Esophagus (tissue), 2 donors: ENCODE measurements around the gene RND1. TPM values are rescaled to one million over a fixed set of nuclear protein-coding genes. Genes with fewer than 3 reads are reported as not detected.
"Not testable (repeated sequence)": the region's sequence is repeated elsewhere in the genome, so short reads cannot be mapped to it uniquely, and the experiment has no call there.

ENCODE experiments used
- H3K27ac ChIP-seq, 2 donors: one replicate each; pipeline ENCODE4 v1.5.1; 2013; ENCODE audit warnings: low read depth in 2 of 2, mild to moderate bottlenecking in 2 of 2, inconsistent platforms in 1 of 2, low read length in 1 of 2, moderate library complexity in 1 of 2
- H3K27me3 ChIP-seq, 2 donors: one replicate each; pipeline ENCODE4 v1.6.1; 2013; ENCODE audit warnings: low read length in 2 of 2, control low read depth in 1 of 2, mild to moderate bottlenecking in 1 of 2; ENCODE audit not compliant: insufficient read depth in 2 of 2, control insufficient read depth in 1 of 2
- H3K36me3 ChIP-seq, 2 donors: one replicate each; pipeline ENCODE4 v1.6.1; 2013; ENCODE audit warnings: low read length in 1 of 2; ENCODE audit not compliant: control insufficient read depth in 2 of 2, insufficient read depth in 2 of 2
- H3K4me1 ChIP-seq, 2 donors: one replicate each; pipeline ENCODE4 v1.6.1; 2013; ENCODE audit warnings: low read length in 1 of 2; ENCODE audit not compliant: control insufficient read depth in 2 of 2, insufficient read depth in 2 of 2
- H3K4me3 ChIP-seq, 2 donors: one replicate each; pipeline ENCODE4 v1.5.1; 2013; ENCODE audit warnings: low read length in 2 of 2, mild to moderate bottlenecking in 2 of 2, low read depth in 1 of 2, moderate library complexity in 1 of 2
- H3K9me3 ChIP-seq, 2 donors: one replicate each; pipeline ENCODE4 v1.6.1; 2013; ENCODE audit warnings: mild to moderate bottlenecking in 2 of 2, low read depth in 1 of 2, low read length in 1 of 2, moderate library complexity in 1 of 2; ENCODE audit not compliant: control insufficient read depth in 2 of 2, insufficient read depth in 1 of 2
- WGBS, 2 donors: extraction: QIAGEN DNeasy Blood & Tissue Kit; methylation state at CpG; one replicate each; pipeline ENCODE4 v1.1.7; 2013; 5-methylcytosine and 5-hydroxymethylcytosine counted together
- polyA plus RNA-seq, 2 donors: library from polyadenylated mRNA; stranded (reverse); fragments of 200-250 nt; gene quantifications; one replicate each; pipeline ENCODE4 v1.2.3, GENCODE V29; 2013
- donor health status: healthy with polysubstance abuse.
- donor health status: Bipolar disorder and iron deficiency.

Gene RND1
- polyA plus RNA-seq, 2 donors = 2.6 to 3.9 TPM

GRCh38 chr12:48873534-48873933 is 7.9 kb upstream of the RND1 start:
- not testable (repeated sequence) for H3K4me1 ChIP-seq, H3K9me3 ChIP-seq, H3K27ac ChIP-seq, H3K36me3 ChIP-seq, H3K4me3 ChIP-seq, H3K27me3 ChIP-seq
- 81 to 82% methylated on average over 8 of the region's 8 CpGs for WGBS, 2 donors

- Histone ChIP-seq H3K9me3 (no peaks in the 10 kb centered on the region), H3K4me3 (no peak overlapping the region), H3K27me3 (no peaks in the 10 kb centered on the region), H3K4me1 (no peaks in the 10 kb centered on the region), H3K27ac (no peak overlapping the region), H3K36me3 (no peaks in the 10 kb centered on the region)
- WGBS, 2 donors = 78 to 82% methylated on average over 4 of the region's 4 CpGs
Measured at GRCh38 chr12:48873096-48873495, 7.4 kb upstream of the RND1 start.

- H3K4me3 ChIP-seq = no peak overlapping the region
- H3K27ac ChIP-seq = no peak overlapping the region
- WGBS, 2 donors = 76 to 87% methylated on average over 2 of the region's 2 CpGs
- H3K9me3 ChIP-seq = no peaks in the 10 kb centered on the region
- no peaks in the 10 kb centered on the region for H3K36me3 ChIP-seq
- peaks cover 0 to 8% of the 10 kb centered on the region in 2 donors for H3K4me1 ChIP-seq
- no peaks in the 10 kb centered on the region for H3K27me3 ChIP-seq
Measured at GRCh38 chr12:48869191-48869590, 3.5 kb upstream of the RND1 start.

GRCh38 chr12:48868451-48868850 is 2.8 kb upstream of the RND1 start:
- Histone ChIP-seq H3K27me3 (no peaks in the 10 kb centered on the region), H3K36me3 (no peaks in the 10 kb centered on the region), H3K4me3 (no peak overlapping the region), H3K27ac (no peak overlapping the region), H3K4me1 (peaks cover 0 to 8% of the 10 kb centered on the region in 2 donors), H3K9me3 (no peaks in the 10 kb centered on the region)
- WGBS, 2 donors = 82 to 92% methylated on average over 2 of the region's 2 CpGs

- H3K4me3 ChIP-seq = peak overlapping the region in 1 of 2 donors; percentile 54
- WGBS, 2 donors = 76 to 77% methylated on average over 6 of the region's 6 CpGs
- peaks cover 0 to 8% of the 10 kb centered on the region in 2 donors for H3K4me1 ChIP-seq
- H3K9me3 ChIP-seq = peaks cover 0 to 2% of the 10 kb centered on the region in 2 donors
- no peak overlapping the region for H3K27ac ChIP-seq
- no peaks in the 10 kb centered on the region for H3K36me3 ChIP-seq
- H3K27me3 ChIP-seq = peaks cover 0 to 3% of the 10 kb centered on the region in 2 donors
Measured at GRCh38 chr12:48866052-48866711, 512 bp upstream of the RND1 start.

- H3K27ac ChIP-seq = no peak overlapping the region
- peaks cover 0 to 8% of the 10 kb centered on the region in 2 donors for H3K4me1 ChIP-seq
- H3K36me3 ChIP-seq = peaks cover 0 to 2% of the 10 kb centered on the region in 2 donors
- H3K27me3 ChIP-seq = peaks cover 0 to 3% of the 10 kb centered on the region in 2 donors
- no peak overlapping the region for H3K4me3 ChIP-seq
- WGBS, 2 donors = 76 to 80% methylated on average over 4 of the region's 4 CpGs
- H3K9me3 ChIP-seq = peaks cover 0 to 2% of the 10 kb centered on the region in 2 donors
Measured at GRCh38 chr12:48863291-48863690, 2.4 kb downstream of the RND1 start.

- Histone ChIP-seq H3K9me3 (peaks cover 0 to 2% of the 10 kb centered on the region in 2 donors), H3K27me3 (peaks cover 0 to 3% of the 10 kb centered on the region in 2 donors), H3K36me3 (peaks cover 0 to 2% of the 10 kb centered on the region in 2 donors), H3K4me3 (no peak overlapping the region), H3K27ac (no peak overlapping the region), H3K4me1 (peaks cover 0 to 8% of the 10 kb centered on the region in 2 donors)
- 74 to 80% methylated on average over 5 of the region's 5 CpGs for WGBS, 2 donors
Measured at GRCh38 chr12:48862760-48863159, 2.9 kb downstream of the RND1 start.

- H3K27me3 ChIP-seq = peaks cover 0 to 3% of the 10 kb centered on the region in 2 donors
- H3K4me1 ChIP-seq = peaks cover 0 to 8% of the 10 kb centered on the region in 2 donors
- peaks cover 0 to 2% of the 10 kb centered on the region in 2 donors for H3K9me3 ChIP-seq
- no peak overlapping the region for H3K4me3 ChIP-seq
- H3K36me3 ChIP-seq = peaks cover 0 to 2% of the 10 kb centered on the region in 2 donors
- 33 to 42% methylated on average over 2 of the region's 2 CpGs for WGBS, 2 donors
- H3K27ac ChIP-seq = no peak overlapping the region
Measured at GRCh38 chr12:48861111-48861510, 4.6 kb downstream of the RND1 start.

GRCh38 chr12:48860236-48860635 is 5.4 kb downstream of the RND1 start:
- not testable (repeated sequence) for H3K9me3 ChIP-seq, H3K4me3 ChIP-seq, H3K27ac ChIP-seq, H3K4me1 ChIP-seq, H3K36me3 ChIP-seq, H3K27me3 ChIP-seq
- 92 to 95% methylated on average over 5 of the region's 5 CpGs for WGBS, 2 donors

- Histone ChIP-seq H3K4me3 (no peak overlapping the region), H3K27ac (no peak overlapping the region), H3K27me3 (peaks cover 0 to 3% of the 10 kb centered on the region in 2 donors), H3K9me3 (peaks cover 0 to 2% of the 10 kb centered on the region in 2 donors), H3K36me3 (peaks cover 0 to 2% of the 10 kb centered on the region in 2 donors), H3K4me1 (no peaks in the 10 kb centered on the region)
- 95 to 96% methylated on average over 5 of the region's 5 CpGs for WGBS, 2 donors
Measured at GRCh38 chr12:48859607-48860006, 6.1 kb downstream of the RND1 start.
